ENCODE measurements around the gene PRKCD.

PRKCD gene

GRCh38 chr3:53199834-53200233 lies 38.8 kb downstream of the PRKCD start:
- Histone ChIP-seq H3K23ac (ENCODE audit: low read length) (no peak overlapping the region), H3K36me3 (ENCODE audit: control insufficient read depth, insufficient read depth, low read length) (no peaks in the 10 kb centered on the region), H2BK5ac (ENCODE audit: low read length) (no peak overlapping the region), H3K9ac (ENCODE audit: low read length) (no peak overlapping the region), H2AK5ac (ENCODE audit: low read length) (no peak overlapping the region), H3K27ac (ENCODE audit: low read depth, low read length) (no peak overlapping the region), H3K18ac (ENCODE audit: low read length) (no peak overlapping the region), H3K4ac (ENCODE audit: low read depth, low read length) (no peak overlapping the region), H3K4me1 (ENCODE audit: control insufficient read depth, low read depth, low read length) (peaks cover 2% of the 10 kb centered on the region), H2BK120ac (ENCODE audit: low read depth, low read length) (no peak overlapping the region), H2BK15ac (replicated peaks; ENCODE audit: low read depth) (no peak overlapping the region), H3K27me3 (ENCODE audit: insufficient read depth, low read length, poor library complexity) (no peaks in the 10 kb centered on the region), H3K56ac (ENCODE audit: low read length) (no peak overlapping the region), H3K79me1 (ENCODE audit: low read length) (no peaks in the 10 kb centered on the region), H3K4me2 (ENCODE audit: low read length) (no peak overlapping the region), H4K8ac (ENCODE audit: low read depth, low read length) (no peak overlapping the region), H3K4me3 (ENCODE audit: low read length) (no peak overlapping the region), H4K5ac (ENCODE audit: low read length) (no peak overlapping the region), H3K79me2 (ENCODE audit: control insufficient read depth, insufficient read depth, low read length) (no peaks in the 10 kb centered on the region)
- DNase-seq, result no peak
- no CpG with 5 or more reads among the region's 3 CpGs for WGBS (ENCODE audit: extremely low coverage, insufficient coverage, low lambda C conversion rate)

GRCh38 chr3:53200501-53201498 lies 39.8 kb downstream of the PRKCD start:
- Histone ChIP-seq H3K4me1 (ENCODE audit: control insufficient read depth, low read depth, low read length) (peaks cover 2% of the 10 kb centered on the region), H3K4me2 (ENCODE audit: low read length) (no peak overlapping the region), H2BK15ac (replicated peaks; ENCODE audit: low read depth) (no peak overlapping the region), H4K8ac (ENCODE audit: low read depth, low read length) (no peak overlapping the region), H3K27me3 (ENCODE audit: insufficient read depth, low read length, poor library complexity) (no peaks in the 10 kb centered on the region), H3K79me2 (ENCODE audit: control insufficient read depth, insufficient read depth, low read length) (no peaks in the 10 kb centered on the region), H3K36me3 (ENCODE audit: control insufficient read depth, insufficient read depth, low read length) (no peaks in the 10 kb centered on the region), H3K79me1 (ENCODE audit: low read length) (no peaks in the 10 kb centered on the region), H2AK5ac (ENCODE audit: low read length) (no peak overlapping the region), H2BK5ac (ENCODE audit: low read length) (no peak overlapping the region), H3K27ac (ENCODE audit: low read depth, low read length) (no peak overlapping the region), H3K56ac (ENCODE audit: low read length) (no peak overlapping the region), H4K5ac (ENCODE audit: low read length) (no peak overlapping the region), H3K18ac (ENCODE audit: low read length) (no peak overlapping the region), H2BK120ac (ENCODE audit: low read depth, low read length) (no peak overlapping the region), H3K4ac (ENCODE audit: low read depth, low read length) (no peak overlapping the region), H3K9ac (ENCODE audit: low read length) (no peak overlapping the region), H3K4me3 (ENCODE audit: low read length) (no peak overlapping the region), H3K23ac (ENCODE audit: low read length) (no peak overlapping the region)
- DNase-seq, result no peak
- WGBS (ENCODE audit: extremely low coverage, insufficient coverage, low lambda C conversion rate), result no CpG with 5 or more reads among the region's 19 CpGs

GRCh38 chr3:53202331-53203015 lies 41.5 kb downstream of the PRKCD start:
- Histone ChIP-seq H3K56ac (ENCODE audit: low read length) (no peak overlapping the region), H3K27ac (ENCODE audit: low read depth, low read length) (no peak overlapping the region), H3K4ac (ENCODE audit: low read depth, low read length) (no peak overlapping the region), H3K27me3 (ENCODE audit: insufficient read depth, low read length, poor library complexity) (no peaks in the 10 kb centered on the region), H2BK15ac (replicated peaks; ENCODE audit: low read depth) (no peak overlapping the region), H3K18ac (ENCODE audit: low read length) (no peak overlapping the region), H3K4me1 (ENCODE audit: control insufficient read depth, low read depth, low read length) (no peaks in the 10 kb centered on the region), H4K8ac (ENCODE audit: low read depth, low read length) (no peak overlapping the region), H3K79me1 (ENCODE audit: low read length) (no peaks in the 10 kb centered on the region), H3K23ac (ENCODE audit: low read length) (no peak overlapping the region), H3K9ac (ENCODE audit: low read length) (no peak overlapping the region), H2AK5ac (ENCODE audit: low read length) (no peak overlapping the region), H3K79me2 (ENCODE audit: control insufficient read depth, insufficient read depth, low read length) (no peaks in the 10 kb centered on the region), H2BK5ac (ENCODE audit: low read length) (no peak overlapping the region), H2BK120ac (ENCODE audit: low read depth, low read length) (no peak overlapping the region), H3K36me3 (ENCODE audit: control insufficient read depth, insufficient read depth, low read length) (no peaks in the 10 kb centered on the region), H3K4me3 (ENCODE audit: low read length) (no peak overlapping the region), H4K5ac (ENCODE audit: low read length) (no peak overlapping the region), H3K4me2 (ENCODE audit: low read length) (no peak overlapping the region)
- DNase-seq, result no peak
- WGBS (ENCODE audit: extremely low coverage, insufficient coverage, low lambda C conversion rate), result no CpG with 5 or more reads among the region's 14 CpGs

- H2BK120ac ChIP-seq (ENCODE audit: low read depth, low read length), result no peak overlapping the region
- H3K4me1 ChIP-seq (ENCODE audit: control insufficient read depth, low read depth, low read length), result no peaks in the 10 kb centered on the region
- no peaks in the 10 kb centered on the region for H3K79me2 ChIP-seq (ENCODE audit: control insufficient read depth, insufficient read depth, low read length)
- H3K18ac ChIP-seq (ENCODE audit: low read length), result no peak overlapping the region
- no peaks in the 10 kb centered on the region for H3K27me3 ChIP-seq (ENCODE audit: insufficient read depth, low read length, poor library complexity)
- H4K8ac ChIP-seq (ENCODE audit: low read depth, low read length), result no peak overlapping the region
- H3K9ac ChIP-seq (ENCODE audit: low read length), result no peak overlapping the region
- no peak overlapping the region for H2BK15ac ChIP-seq (replicated peaks; ENCODE audit: low read depth)
- H3K4ac ChIP-seq (ENCODE audit: low read depth, low read length), result no peak overlapping the region
- no peak overlapping the region for H3K56ac ChIP-seq (ENCODE audit: low read length)
- no peak overlapping the region for H4K5ac ChIP-seq (ENCODE audit: low read length)
- H3K27ac ChIP-seq (ENCODE audit: low read depth, low read length), result no peak overlapping the region
- no peak for DNase-seq
- WGBS (ENCODE audit: extremely low coverage, insufficient coverage, low lambda C conversion rate), result no CpG with 5 or more reads among the region's 9 CpGs
- no peak overlapping the region for H3K23ac ChIP-seq (ENCODE audit: low read length)
- no peak overlapping the region for H3K4me2 ChIP-seq (ENCODE audit: low read length)
- no peak overlapping the region for H2BK5ac ChIP-seq (ENCODE audit: low read length)
- H2AK5ac ChIP-seq (ENCODE audit: low read length), result no peak overlapping the region
- no peaks in the 10 kb centered on the region for H3K36me3 ChIP-seq (ENCODE audit: control insufficient read depth, insufficient read depth, low read length)
- no peaks in the 10 kb centered on the region for H3K79me1 ChIP-seq (ENCODE audit: low read length)
- H3K4me3 ChIP-seq (ENCODE audit: low read length), result no peak overlapping the region
Observed at GRCh38 chr3:53211706-53212702, 51.0 kb downstream of the PRKCD start.

GRCh38 chr3:53213276-53213675 lies 52.3 kb downstream of the PRKCD start:
- DNase-seq, result no peak
- H3K27ac ChIP-seq (ENCODE audit: low read depth, low read length), result no peak overlapping the region
- H3K27me3 ChIP-seq (ENCODE audit: insufficient read depth, low read length, poor library complexity), result no peaks in the 10 kb centered on the region
- H2AK5ac ChIP-seq (ENCODE audit: low read length), result no peak overlapping the region
- no CpG with 5 or more reads among the region's 7 CpGs for WGBS (ENCODE audit: extremely low coverage, insufficient coverage, low lambda C conversion rate)
- H3K4me1 ChIP-seq (ENCODE audit: control insufficient read depth, low read depth, low read length), result no peaks in the 10 kb centered on the region
- no peak overlapping the region for H3K18ac ChIP-seq (ENCODE audit: low read length)
- no peaks in the 10 kb centered on the region for H3K79me1 ChIP-seq (ENCODE audit: low read length)
- no peak overlapping the region for H3K23ac ChIP-seq (ENCODE audit: low read length)
- no peak overlapping the region for H4K8ac ChIP-seq (ENCODE audit: low read depth, low read length)
- H3K56ac ChIP-seq (ENCODE audit: low read length), result no peak overlapping the region
- H2BK15ac ChIP-seq (replicated peaks; ENCODE audit: low read depth), result no peak overlapping the region
- no peak overlapping the region for H3K4me3 ChIP-seq (ENCODE audit: low read length)
- no peak overlapping the region for H3K4ac ChIP-seq (ENCODE audit: low read depth, low read length)
- no peaks in the 10 kb centered on the region for H3K36me3 ChIP-seq (ENCODE audit: control insufficient read depth, insufficient read depth, low read length)
- H3K9ac ChIP-seq (ENCODE audit: low read length), result no peak overlapping the region
- no peak overlapping the region for H2BK5ac ChIP-seq (ENCODE audit: low read length)
- no peak overlapping the region for H3K4me2 ChIP-seq (ENCODE audit: low read length)
- H4K5ac ChIP-seq (ENCODE audit: low read length), result no peak overlapping the region
- H2BK120ac ChIP-seq (ENCODE audit: low read depth, low read length), result no peak overlapping the region
- no peaks in the 10 kb centered on the region for H3K79me2 ChIP-seq (ENCODE audit: control insufficient read depth, insufficient read depth, low read length)

All from mesendoderm (in vitro differentiated cells).